CD14-positive monocyte (primary cell): Measurements from ENCODE around the gene ELOB. TPM values are rescaled to one million over a fixed set of nuclear protein-coding genes. Genes with fewer than 3 reads are reported as not detected.

Source experiments
- DNase-seq, 3 donors: peaks; one replicate each; pipeline ENCODE4 v3.0.0-alpha.2; 2011 to 2022
- H2AFZ ChIP-seq: 2 replicates; pipeline ENCODE4 v1.6.0; 2012; ENCODE audit warnings: mild to moderate bottlenecking, low read depth, low read length, inconsistent platforms; ENCODE audit not compliant: insufficient read depth, poor library complexity, severe bottlenecking
- H3K27ac ChIP-seq, 2 donors: 1 replicate in 1 of 2; 2 replicates in 1 of 2; pipeline ENCODE4 v1.5.1; 2012 to 2013; ENCODE audit warnings: low read length in 2 of 2, control low read depth in 1 of 2, inconsistent platforms in 1 of 2, low read depth in 1 of 2, mild to moderate bottlenecking in 1 of 2
- H3K27me3 ChIP-seq, 2 donors: one replicate each; pipeline versions ENCODE4 v1.6.0 to v1.6.1; 2011 to 2013; ENCODE audit warnings: low read length in 2 of 2; ENCODE audit not compliant: control insufficient read depth in 2 of 2, insufficient read depth in 2 of 2
- H3K36me3 ChIP-seq, 2 donors: replicated peaks in 1 of 2; 1 replicate in 1 of 2; 2 replicates in 1 of 2; pipeline versions ENCODE4 v1.5.1 to v1.6.1; 2012 to 2013; ENCODE audit warnings: low read length in 2 of 2, control low read depth in 1 of 2, inconsistent platforms in 1 of 2, mild to moderate bottlenecking in 1 of 2; ENCODE audit not compliant: insufficient read depth in 2 of 2, control insufficient read depth in 1 of 2
- H3K4me1 ChIP-seq, 2 donors: 1 replicate in 1 of 2; 2 replicates in 1 of 2; pipeline versions ENCODE4 v1.5.1 to v1.6.1; 2012 to 2013; ENCODE audit warnings: low read length in 2 of 2, control low read depth in 1 of 2, inconsistent platforms in 1 of 2, mild to moderate bottlenecking in 1 of 2, moderate library complexity in 1 of 2; ENCODE audit not compliant: insufficient read depth in 2 of 2, control insufficient read depth in 1 of 2
- H3K4me2 ChIP-seq: replicated peaks from 2 replicates; pipeline ENCODE3; 2012; ENCODE audit warnings: low read length, moderate library complexity, mild to moderate bottlenecking; ENCODE audit not compliant: poor library complexity, severe bottlenecking; ENCODE audit errors: extremely low read depth
- H3K4me3 ChIP-seq, 3 experiments: fragments of 200-600 bp in 1 of 3; sonication (generic) in 1 of 3; replicated peaks in 1 of 3; 1 replicate in 2 of 3; 2 replicates in 1 of 3; pipeline ENCODE4 v1.5.1; 2011 to 2013; ENCODE audit warnings: low read length in 3 of 3, mild to moderate bottlenecking in 3 of 3, control low read depth in 2 of 3, low read depth in 2 of 3, inconsistent platforms in 1 of 3, moderate library complexity in 1 of 3
- H3K79me2 ChIP-seq: 2 replicates; pipeline ENCODE4 v1.6.0; 2012; ENCODE audit warnings: mild to moderate bottlenecking, control low read depth, inconsistent platforms, low read length, moderate library complexity; ENCODE audit not compliant: insufficient read depth
- H3K9ac ChIP-seq: 2 replicates; pipeline ENCODE4 v1.6.0; 2017; ENCODE audit warnings: low read length, mild to moderate bottlenecking; ENCODE audit not compliant: insufficient read depth, poor library complexity, severe bottlenecking
- H3K9me3 ChIP-seq, 2 donors: replicated peaks in 1 of 2; 1 replicate in 1 of 2; 2 replicates in 1 of 2; pipeline versions ENCODE4 v1.5.1 to v1.6.1; 2012 to 2013; ENCODE audit warnings: low read length in 2 of 2, control low read depth in 1 of 2; ENCODE audit not compliant: control insufficient read depth in 1 of 2, insufficient read depth in 1 of 2
- H4K20me1 ChIP-seq: 2 replicates; pipeline ENCODE4 v1.6.0; 2012; ENCODE audit warnings: mild to moderate bottlenecking, low read length, control low read depth, moderate library complexity; ENCODE audit not compliant: insufficient read depth
- H3K27ac Mint-ChIP-seq, 7 donors: one replicate each; pipeline ENCODE4 v1.8.0; 2020; ENCODE audit warnings: mild to moderate bottlenecking in 7 of 7, mixed read lengths in 7 of 7, moderate library complexity in 6 of 7, inconsistent platforms in 2 of 7
- H3K27me3 Mint-ChIP-seq, 3 donors: one replicate each; pipeline ENCODE4 v1.8.0; 2021 to 2022; ENCODE audit warnings: low read depth in 3 of 3, mild to moderate bottlenecking in 3 of 3, mixed read lengths in 3 of 3, moderate library complexity in 3 of 3, inconsistent platforms in 1 of 3
- H3K36me3 Mint-ChIP-seq, 2 donors: one replicate each; pipeline ENCODE4 v1.8.0; 2020; ENCODE audit warnings: mixed read lengths in 2 of 2, inconsistent platforms in 1 of 2, mild to moderate bottlenecking in 1 of 2
- H3K4me1 Mint-ChIP-seq: one replicate; pipeline ENCODE4 v1.8.0; 2020; ENCODE audit warnings: mild to moderate bottlenecking, mixed read lengths
- H3K4me3 Mint-ChIP-seq, 2 donors: one replicate each; pipeline ENCODE4 v1.8.0; 2020; ENCODE audit warnings: mild to moderate bottlenecking in 2 of 2, mixed read lengths in 2 of 2, moderate library complexity in 1 of 2
- H3K9me3 Mint-ChIP-seq, 7 donors: one replicate each; pipeline ENCODE4 v1.8.0; 2020 to 2022; ENCODE audit warnings: mixed read lengths in 7 of 7, mild to moderate bottlenecking in 6 of 7, moderate library complexity in 6 of 7, inconsistent platforms in 2 of 7
- WGBS: methylation state at CpG from one replicate; pipeline ENCODE4 v1.1.5; 2013; ENCODE audit warnings: missing lambda C conversion rate; ENCODE audit not compliant: insufficient coverage; 5-methylcytosine and 5-hydroxymethylcytosine counted together
- intact Hi-C, 2 donors: fragments of 100-400 bp; cut with micrococcal nuclease; formaldehyde crosslinking; loops; one replicate each; pipeline versions ENCODE4 v1.15.0 to v1.15.1; 2023
- polyA plus RNA-seq, 3 donors: library from polyadenylated mRNA; depleted of rRNA in 1 of 3; unstranded in 2 of 3; stranded (reverse) in 1 of 3; fragments of 300-500 nt in 2 of 3; fragments of >200 nt in 1 of 3; fragmentation: Illumina TruSeq in 2 of 3; gene quantifications; 1 replicate in 2 of 3; 2 replicates in 1 of 3; pipeline ENCODE4 v1.2.3, GENCODE V29; 2012 to 2021
- TF ChIP-seq, protein P1 (sequence below): fragments of 200-600 bp; IDR thresholded peaks from one replicate; pipeline ENCODE4 v1.8.0; 2022; ENCODE audit warnings: antibody characterized with exemption, mild to moderate bottlenecking

ELOB gene
- polyA plus RNA-seq, 3 donors: 150 to 405 (median 363) TPM

DNA sequence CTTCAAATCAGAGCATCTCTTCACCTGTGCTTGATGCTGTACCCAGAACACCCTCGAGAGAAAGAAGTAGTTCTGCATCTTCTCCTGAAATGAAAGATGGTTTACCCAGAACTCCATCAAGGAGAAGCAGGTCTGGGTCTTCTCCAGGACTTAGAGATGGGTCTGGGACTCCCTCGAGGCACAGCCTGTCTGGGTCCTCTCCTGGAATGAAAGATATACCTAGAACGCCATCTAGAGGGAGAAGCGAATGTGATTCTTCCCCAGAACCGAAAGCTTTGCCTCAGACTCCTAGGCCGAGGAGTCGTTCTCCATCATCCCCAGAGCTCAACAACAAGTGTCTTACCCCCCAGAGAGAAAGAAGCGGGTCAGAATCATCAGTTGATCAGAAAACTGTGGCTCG is 12.4 kb downstream of the ELOB start:
- no peak overlapping the region for H3K4me3 ChIP-seq
- no peak overlapping the region for H3K4me2 ChIP-seq
- no peaks in the 10 kb centered on the region for H3K9me3 ChIP-seq
- TF ChIP-seq, protein P1, sequence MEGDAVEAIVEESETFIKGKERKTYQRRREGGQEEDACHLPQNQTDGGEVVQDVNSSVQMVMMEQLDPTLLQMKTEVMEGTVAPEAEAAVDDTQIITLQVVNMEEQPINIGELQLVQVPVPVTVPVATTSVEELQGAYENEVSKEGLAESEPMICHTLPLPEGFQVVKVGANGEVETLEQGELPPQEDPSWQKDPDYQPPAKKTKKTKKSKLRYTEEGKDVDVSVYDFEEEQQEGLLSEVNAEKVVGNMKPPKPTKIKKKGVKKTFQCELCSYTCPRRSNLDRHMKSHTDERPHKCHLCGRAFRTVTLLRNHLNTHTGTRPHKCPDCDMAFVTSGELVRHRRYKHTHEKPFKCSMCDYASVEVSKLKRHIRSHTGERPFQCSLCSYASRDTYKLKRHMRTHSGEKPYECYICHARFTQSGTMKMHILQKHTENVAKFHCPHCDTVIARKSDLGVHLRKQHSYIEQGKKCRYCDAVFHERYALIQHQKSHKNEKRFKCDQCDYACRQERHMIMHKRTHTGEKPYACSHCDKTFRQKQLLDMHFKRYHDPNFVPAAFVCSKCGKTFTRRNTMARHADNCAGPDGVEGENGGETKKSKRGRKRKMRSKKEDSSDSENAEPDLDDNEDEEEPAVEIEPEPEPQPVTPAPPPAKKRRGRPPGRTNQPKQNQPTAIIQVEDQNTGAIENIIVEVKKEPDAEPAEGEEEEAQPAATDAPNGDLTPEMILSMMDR: no peak
- H3K9me3 Mint-ChIP-seq: no peaks in the 10 kb centered on the region
- no peaks in the 10 kb centered on the region for H3K27me3 ChIP-seq
- no peak for DNase-seq
- no peak overlapping the region for H3K9ac ChIP-seq
- H3K27ac Mint-ChIP-seq: peak overlapping the region in 4 of 7 donors; percentile 4 to 73 (median 50)
- H2AFZ ChIP-seq: no peak overlapping the region
- H3K36me3 ChIP-seq: peaks cover 100% of the 10 kb centered on the region in 2 donors
- H3K4me3 Mint-ChIP-seq: no peak overlapping the region
- H3K27me3 Mint-ChIP-seq: peaks cover 0 to 4% (median 0%) of the 10 kb centered on the region in 3 donors
- intact Hi-C loops: no loop called here
- H4K20me1 ChIP-seq: peaks cover 100% of the 10 kb centered on the region
- H3K4me1 ChIP-seq: no peaks in the 10 kb centered on the region
- peaks cover 87% of the 10 kb centered on the region for H3K79me2 ChIP-seq
- H3K36me3 Mint-ChIP-seq: peaks cover 96 to 100% of the 10 kb centered on the region in 2 donors
- no peaks in the 10 kb centered on the region for H3K4me1 Mint-ChIP-seq
- WGBS: 100% methylated on average over 4 of the region's 9 CpGs
- H3K27ac ChIP-seq: peak overlapping the region in 1 of 2 donors; percentile 15

DNA sequence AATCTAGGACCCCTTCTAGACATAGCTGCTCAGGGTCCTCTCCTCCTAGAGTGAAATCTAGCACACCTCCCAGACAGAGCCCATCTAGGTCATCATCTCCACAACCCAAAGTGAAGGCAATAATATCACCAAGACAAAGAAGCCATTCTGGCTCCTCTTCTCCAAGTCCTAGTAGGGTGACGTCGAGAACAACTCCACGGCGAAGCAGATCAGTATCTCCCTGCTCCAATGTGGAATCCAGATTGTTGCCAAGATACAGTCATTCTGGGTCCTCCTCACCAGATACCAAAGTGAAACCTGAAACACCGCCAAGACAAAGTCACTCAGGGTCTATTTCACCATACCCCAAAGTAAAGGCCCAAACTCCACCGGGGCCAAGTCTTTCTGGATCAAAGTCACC is 13.9 kb downstream of the ELOB start:
- H3K4me1 Mint-ChIP-seq: peaks cover 3% of the 10 kb centered on the region
- H3K36me3 Mint-ChIP-seq: peaks cover 96 to 100% of the 10 kb centered on the region in 2 donors

More for the DNA sequence above, 13.9 kb downstream of the ELOB start:
- TF ChIP-seq, protein P1: no peak
- Histone ChIP-seq H3K27me3 (no peaks in the 10 kb centered on the region), H4K20me1 (peaks cover 100% of the 10 kb centered on the region), H3K4me3 (no peak overlapping the region), H3K79me2 (peaks cover 98% of the 10 kb centered on the region), H2AFZ (no peak overlapping the region), H3K4me2 (no peak overlapping the region), H3K9me3 (no peaks in the 10 kb centered on the region), H3K9ac (no peak overlapping the region), H3K4me1 (no peaks in the 10 kb centered on the region), H3K27ac (no peak overlapping the region), H3K36me3 (peaks cover 100% of the 10 kb centered on the region in 2 donors)
- Mint-ChIP-seq H3K27me3 (peaks cover 0 to 4% (median 0%) of the 10 kb centered on the region in 3 donors), H3K4me3 (no peak overlapping the region), H3K27ac (peak overlapping the region in 1 of 7 donors; percentile 61), H3K9me3 (no peaks in the 10 kb centered on the region)
- DNase-seq: no peak
- WGBS: 95% methylated on average over 6 of the region's 6 CpGs
- intact Hi-C loops: no loop called here
